GM23248 (cell line): ENCODE measurements around the gene MRPL36.

Source experiments
- EZH2 ChIP-seq: fragments of 200-600 bp; sonication (generic); IDR thresholded peaks from 2 replicates; pipeline ENCODE4 v1.6.1; 2018; ENCODE audit warnings: antibody characterized with exemption, mild to moderate bottlenecking; ENCODE audit not compliant: insufficient read depth, poor library complexity, severe bottlenecking
- EZH2phosphoT487 ChIP-seq: fragments of 200-600 bp; sonication (generic); IDR thresholded peaks from 2 replicates; pipeline ENCODE4 v1.6.1; 2018; ENCODE audit warnings: antibody characterized with exemption, moderate library complexity, mild to moderate bottlenecking, low read depth; ENCODE audit not compliant: insufficient read depth

GRCh38 chr5:1757511-1757910 lies 42.1 kb downstream of the MRPL36 start:
- no peak for TF ChIP-seq EZH2
- TF ChIP-seq EZH2phosphoT487, result no peak
